ENCODE data around the gene CEP57L1.

- TF ChIP-seq, protein P1, sequence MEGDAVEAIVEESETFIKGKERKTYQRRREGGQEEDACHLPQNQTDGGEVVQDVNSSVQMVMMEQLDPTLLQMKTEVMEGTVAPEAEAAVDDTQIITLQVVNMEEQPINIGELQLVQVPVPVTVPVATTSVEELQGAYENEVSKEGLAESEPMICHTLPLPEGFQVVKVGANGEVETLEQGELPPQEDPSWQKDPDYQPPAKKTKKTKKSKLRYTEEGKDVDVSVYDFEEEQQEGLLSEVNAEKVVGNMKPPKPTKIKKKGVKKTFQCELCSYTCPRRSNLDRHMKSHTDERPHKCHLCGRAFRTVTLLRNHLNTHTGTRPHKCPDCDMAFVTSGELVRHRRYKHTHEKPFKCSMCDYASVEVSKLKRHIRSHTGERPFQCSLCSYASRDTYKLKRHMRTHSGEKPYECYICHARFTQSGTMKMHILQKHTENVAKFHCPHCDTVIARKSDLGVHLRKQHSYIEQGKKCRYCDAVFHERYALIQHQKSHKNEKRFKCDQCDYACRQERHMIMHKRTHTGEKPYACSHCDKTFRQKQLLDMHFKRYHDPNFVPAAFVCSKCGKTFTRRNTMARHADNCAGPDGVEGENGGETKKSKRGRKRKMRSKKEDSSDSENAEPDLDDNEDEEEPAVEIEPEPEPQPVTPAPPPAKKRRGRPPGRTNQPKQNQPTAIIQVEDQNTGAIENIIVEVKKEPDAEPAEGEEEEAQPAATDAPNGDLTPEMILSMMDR (IDR thresholded peaks at IDR 0.05; ENCODE audit: insufficient read depth, low read depth, low read length) = no peak
- TF ChIP-seq EZH2 (IDR thresholded peaks at IDR 0.05; ENCODE audit: insufficient read depth, low read length) = no peak
Measured at GRCh38 chr6:109104512-109104911, 9.2 kb downstream of the CEP57L1 start.
